ENCODE measurements around the gene KCNIP1. TPM values are rescaled to one million over a fixed set of nuclear protein-coding genes. Genes with fewer than 3 reads are reported as not detected.

The KCNIP1 gene
- total RNA-seq, 2 donors from 2014 or later: 1.6 to 13.5 TPM

DNA sequence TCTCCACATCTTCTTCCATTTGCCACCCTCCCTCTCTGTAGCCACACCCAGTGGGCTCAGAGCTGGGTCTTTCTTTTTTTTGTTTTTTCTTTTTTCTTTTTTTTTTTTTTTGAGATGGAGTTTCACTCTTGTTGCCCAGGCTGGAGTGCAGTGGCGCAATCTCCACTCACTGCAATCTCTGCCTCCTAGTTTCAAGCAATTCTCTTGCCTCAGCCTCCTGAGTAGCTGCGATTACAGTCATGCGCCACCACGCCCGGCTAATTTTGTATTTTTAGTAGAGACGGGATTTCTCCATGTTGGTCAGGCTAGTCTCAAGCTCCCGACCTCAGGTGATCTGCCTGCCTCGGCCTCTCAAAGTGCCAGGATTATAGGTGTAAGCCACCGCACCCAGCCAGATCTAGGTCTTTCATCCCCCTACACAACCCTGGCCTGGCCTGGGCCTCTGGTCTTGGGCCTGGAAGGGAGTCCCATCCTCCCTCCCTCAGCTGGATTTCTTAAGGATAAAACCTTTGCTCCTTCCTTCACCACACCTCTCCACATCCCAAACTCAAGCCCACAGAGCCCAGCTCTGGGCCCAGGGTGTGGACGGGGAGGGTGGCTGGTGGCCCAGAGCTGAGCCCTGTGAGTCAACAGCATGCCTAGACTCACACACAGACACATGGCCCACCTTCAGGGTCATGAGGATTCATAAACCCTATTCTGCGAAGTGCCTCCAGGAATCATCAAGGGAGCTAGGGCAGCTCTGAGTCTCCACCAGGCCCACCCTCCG is 18.8 kb upstream of the KCNIP1 start:
- H3K27me3 ChIP-seq (replicated peaks; ENCODE audit: insufficient read depth): no peaks in the 10 kb centered on the region
- no peak overlapping the region for H3K27ac ChIP-seq
- TF ChIP-seq POLR2AphosphoS5 (IDR thresholded peaks at IDR 0.05) (no peak), POLR2A (IDR thresholded peaks at IDR 0.05) (no peak)
- TF ChIP-seq, protein P1, sequence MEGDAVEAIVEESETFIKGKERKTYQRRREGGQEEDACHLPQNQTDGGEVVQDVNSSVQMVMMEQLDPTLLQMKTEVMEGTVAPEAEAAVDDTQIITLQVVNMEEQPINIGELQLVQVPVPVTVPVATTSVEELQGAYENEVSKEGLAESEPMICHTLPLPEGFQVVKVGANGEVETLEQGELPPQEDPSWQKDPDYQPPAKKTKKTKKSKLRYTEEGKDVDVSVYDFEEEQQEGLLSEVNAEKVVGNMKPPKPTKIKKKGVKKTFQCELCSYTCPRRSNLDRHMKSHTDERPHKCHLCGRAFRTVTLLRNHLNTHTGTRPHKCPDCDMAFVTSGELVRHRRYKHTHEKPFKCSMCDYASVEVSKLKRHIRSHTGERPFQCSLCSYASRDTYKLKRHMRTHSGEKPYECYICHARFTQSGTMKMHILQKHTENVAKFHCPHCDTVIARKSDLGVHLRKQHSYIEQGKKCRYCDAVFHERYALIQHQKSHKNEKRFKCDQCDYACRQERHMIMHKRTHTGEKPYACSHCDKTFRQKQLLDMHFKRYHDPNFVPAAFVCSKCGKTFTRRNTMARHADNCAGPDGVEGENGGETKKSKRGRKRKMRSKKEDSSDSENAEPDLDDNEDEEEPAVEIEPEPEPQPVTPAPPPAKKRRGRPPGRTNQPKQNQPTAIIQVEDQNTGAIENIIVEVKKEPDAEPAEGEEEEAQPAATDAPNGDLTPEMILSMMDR (IDR thresholded peaks at IDR 0.05): no peak
- DNase-seq (ENCODE audit: low spot score): no peak
- no peaks in the 10 kb centered on the region for H3K36me3 ChIP-seq
- no peak overlapping the region for H3K4me3 ChIP-seq
- 96% methylated on average over 12 of the region's 12 CpGs for WGBS
- intact Hi-C loops (cut with DNase I): no loop called here
- H3K9me3 ChIP-seq: no peaks in the 10 kb centered on the region
- no peaks in the 10 kb centered on the region for H3K4me1 ChIP-seq (replicated peaks)

DNA sequence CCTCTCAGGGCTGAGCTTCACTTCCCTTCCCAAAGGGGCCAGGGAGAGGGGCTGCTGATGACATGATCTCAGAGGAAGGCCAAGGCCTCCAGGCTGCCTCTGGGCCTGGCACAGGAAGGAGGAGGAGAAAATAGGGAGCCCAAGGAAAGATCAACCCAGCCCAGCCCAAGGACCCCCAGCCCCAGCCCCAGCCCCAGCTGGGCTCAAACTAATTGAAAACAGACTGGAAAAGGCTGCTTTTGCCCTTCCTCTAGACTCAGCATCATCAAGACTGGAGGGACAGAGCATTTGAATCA is 18.3 kb upstream of the KCNIP1 start:
- TF ChIP-seq POLR2A (IDR thresholded peaks at IDR 0.05): no peak
- TF ChIP-seq, protein P1 (IDR thresholded peaks at IDR 0.05): no peak
- no peak for TF ChIP-seq POLR2AphosphoS5 (IDR thresholded peaks at IDR 0.05)
- Histone ChIP-seq H3K4me1 (replicated peaks) (no peaks in the 10 kb centered on the region), H3K27ac (no peak overlapping the region), H3K4me3 (no peak overlapping the region), H3K9me3 (no peaks in the 10 kb centered on the region), H3K36me3 (no peaks in the 10 kb centered on the region), H3K27me3 (replicated peaks; ENCODE audit: insufficient read depth) (no peaks in the 10 kb centered on the region)
- DNase-seq (ENCODE audit: low spot score): no peak
- intact Hi-C loops (cut with DNase I): no loop called here

DNA sequence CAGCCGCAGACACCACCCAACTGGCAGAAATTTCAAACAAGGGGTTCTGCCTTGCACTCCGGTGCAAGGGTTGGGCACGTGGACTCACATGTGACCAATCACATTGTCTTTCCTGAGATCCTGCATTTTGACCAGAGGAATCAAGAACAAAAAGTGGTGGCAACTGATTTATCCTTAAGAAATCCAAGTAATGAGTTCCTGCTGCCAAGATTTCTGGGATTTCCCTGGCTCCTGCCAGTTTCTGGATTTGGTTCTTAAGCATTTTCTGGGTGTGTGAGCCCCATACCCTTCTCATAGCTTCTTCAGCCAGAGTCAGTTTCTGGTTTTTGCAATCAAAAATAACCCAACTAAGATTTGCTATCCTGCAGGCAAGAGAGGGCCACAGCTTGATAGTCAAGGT is 17.4 kb upstream of the KCNIP1 start:
- Histone ChIP-seq H3K27ac (no peak overlapping the region), H3K4me3 (no peak overlapping the region), H3K9me3 (no peaks in the 10 kb centered on the region), H3K27me3 (replicated peaks; ENCODE audit: insufficient read depth) (no peaks in the 10 kb centered on the region), H3K4me1 (replicated peaks) (no peaks in the 10 kb centered on the region), H3K36me3 (no peaks in the 10 kb centered on the region)
- intact Hi-C loops (cut with DNase I): no loop called here
- no peak for TF ChIP-seq POLR2A (IDR thresholded peaks at IDR 0.05)
- TF ChIP-seq POLR2AphosphoS5 (IDR thresholded peaks at IDR 0.05): no peak
- TF ChIP-seq, protein P1 (IDR thresholded peaks at IDR 0.05): no peak
- WGBS: 75% methylated on average over 3 of the region's 3 CpGs
- DNase-seq (ENCODE audit: low spot score): no peak

DNA sequence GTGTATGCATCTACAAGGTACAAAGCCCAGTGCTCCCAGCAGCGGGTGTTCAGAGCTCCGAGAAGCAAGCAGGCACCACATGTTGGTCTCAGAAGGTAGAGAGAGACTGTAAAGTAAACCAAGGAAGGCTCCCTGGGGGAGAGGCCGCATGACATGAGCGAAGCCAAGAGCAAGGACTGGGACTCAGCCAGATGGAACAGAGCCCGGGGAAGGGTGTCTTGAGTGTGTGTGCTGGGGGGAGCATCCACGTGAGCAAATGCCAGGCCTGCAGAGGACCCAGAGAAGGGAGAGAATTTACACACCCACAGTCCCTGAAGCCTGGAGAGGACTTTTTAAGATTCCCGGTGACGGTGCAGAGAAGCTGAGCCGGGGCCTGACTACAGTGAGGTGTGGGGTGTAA is 15.2 kb upstream of the KCNIP1 start:
- Histone ChIP-seq H3K27me3 (replicated peaks; ENCODE audit: insufficient read depth) (no peaks in the 10 kb centered on the region), H3K27ac (no peak overlapping the region), H3K4me1 (replicated peaks) (no peaks in the 10 kb centered on the region), H3K36me3 (no peaks in the 10 kb centered on the region), H3K4me3 (no peak overlapping the region), H3K9me3 (no peaks in the 10 kb centered on the region)
- no peak for DNase-seq (ENCODE audit: low spot score)
- 81% methylated on average over 9 of the region's 9 CpGs for WGBS
- intact Hi-C loops (cut with DNase I): no loop called here
- TF ChIP-seq POLR2AphosphoS5 (IDR thresholded peaks at IDR 0.05): no peak
- TF ChIP-seq, protein P1 (IDR thresholded peaks at IDR 0.05): no peak
- no peak for TF ChIP-seq POLR2A (IDR thresholded peaks at IDR 0.05)

DNA sequence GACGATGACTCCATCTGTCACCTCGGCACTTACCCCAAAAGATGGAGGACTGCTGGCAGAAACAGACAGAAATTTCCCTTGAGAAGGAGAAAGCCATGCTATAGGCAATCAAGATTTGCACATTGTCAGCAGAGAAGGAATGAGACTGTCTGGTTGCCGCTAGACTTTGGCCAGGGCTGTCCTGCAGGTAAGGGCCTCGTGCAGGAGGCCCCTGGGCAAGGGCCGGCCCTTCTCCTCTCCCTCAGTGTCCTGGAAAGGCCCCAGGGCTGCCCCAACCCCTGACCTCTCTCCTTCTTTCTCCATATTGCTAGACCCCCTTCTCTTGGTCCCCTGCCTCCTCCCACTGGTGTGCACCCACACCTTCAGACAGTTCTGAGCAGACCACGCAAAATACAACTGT is 14.6 kb upstream of the KCNIP1 start:
- intact Hi-C loops (cut with DNase I): no loop called here
- Histone ChIP-seq H3K4me3 (no peak overlapping the region), H3K27me3 (replicated peaks; ENCODE audit: insufficient read depth) (no peaks in the 10 kb centered on the region), H3K27ac (no peak overlapping the region), H3K9me3 (no peaks in the 10 kb centered on the region), H3K4me1 (replicated peaks) (no peaks in the 10 kb centered on the region), H3K36me3 (no peaks in the 10 kb centered on the region)
- TF ChIP-seq, protein P1 (IDR thresholded peaks at IDR 0.05): no peak
- TF ChIP-seq POLR2A (IDR thresholded peaks at IDR 0.05) (no peak), POLR2AphosphoS5 (IDR thresholded peaks at IDR 0.05) (no peak)
- DNase-seq (ENCODE audit: low spot score): no peak
- WGBS: 97% methylated on average over 6 of the region's 6 CpGs
